Tibial nerve (tissue), 3 donors: ENCODE results near the gene BTLA.
"Not testable (repeated sequence)": the region's sequence is repeated elsewhere in the genome, so short reads cannot be mapped to it uniquely, and the experiment has no call there.

Experiments
- CTCF ChIP-seq, 5 experiments: fragments of 200-600 bp in 3 of 5; fragments of 450-650 bp in 2 of 5; sonication (generic) in 3 of 5; IDR thresholded peaks; one replicate each; pipeline ENCODE4 v1.5.1; 2016 to 2019; ENCODE audit warnings: antibody characterized with exemption in 5 of 5, mild to moderate bottlenecking in 3 of 5, moderate library complexity in 2 of 5
- POLR2A ChIP-seq, 2 donors: fragments of 450-650 bp; IDR thresholded peaks; one replicate each; pipeline ENCODE4 v1.6.1; 2017; ENCODE audit warnings: antibody characterized with exemption in 2 of 2, mild to moderate bottlenecking in 2 of 2, moderate library complexity in 2 of 2

DNA sequence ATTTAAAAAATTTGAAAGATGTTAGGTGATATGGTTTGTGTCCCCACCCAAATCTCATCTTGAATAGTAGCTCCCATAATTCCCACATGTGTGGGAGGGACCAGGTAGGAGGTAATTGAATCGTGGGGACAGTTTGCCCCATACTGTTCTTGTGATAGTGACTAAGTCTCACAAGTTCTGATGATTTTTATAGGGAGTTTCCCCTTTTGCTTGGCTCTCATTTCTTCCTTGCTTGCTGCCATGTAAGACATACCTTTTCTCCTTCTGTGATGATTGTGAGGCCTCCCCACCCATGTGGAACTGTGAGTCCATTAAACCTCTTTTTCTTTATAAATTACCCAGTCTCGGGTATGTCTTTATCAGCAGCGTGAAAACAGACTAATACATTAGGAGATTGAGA, 19.7 kb upstream of the BTLA start:
- not testable (repeated sequence) for TF ChIP-seq CTCF, POLR2A (IDR thresholded peaks at IDR 0.05)
